GM21737 (cell line): ENCODE data around the gene CDKN1B.

ENCODE experiments used
- ATAC-seq: cut with Tn5 transposase; IDR thresholded peaks from one replicate; pipeline ENCODE4 v1.9.1; 2021; ENCODE audit warnings: mild to moderate bottlenecking, moderate library complexity; ENCODE audit not compliant: unreplicated experiment

Gene CDKN1B

DNA sequence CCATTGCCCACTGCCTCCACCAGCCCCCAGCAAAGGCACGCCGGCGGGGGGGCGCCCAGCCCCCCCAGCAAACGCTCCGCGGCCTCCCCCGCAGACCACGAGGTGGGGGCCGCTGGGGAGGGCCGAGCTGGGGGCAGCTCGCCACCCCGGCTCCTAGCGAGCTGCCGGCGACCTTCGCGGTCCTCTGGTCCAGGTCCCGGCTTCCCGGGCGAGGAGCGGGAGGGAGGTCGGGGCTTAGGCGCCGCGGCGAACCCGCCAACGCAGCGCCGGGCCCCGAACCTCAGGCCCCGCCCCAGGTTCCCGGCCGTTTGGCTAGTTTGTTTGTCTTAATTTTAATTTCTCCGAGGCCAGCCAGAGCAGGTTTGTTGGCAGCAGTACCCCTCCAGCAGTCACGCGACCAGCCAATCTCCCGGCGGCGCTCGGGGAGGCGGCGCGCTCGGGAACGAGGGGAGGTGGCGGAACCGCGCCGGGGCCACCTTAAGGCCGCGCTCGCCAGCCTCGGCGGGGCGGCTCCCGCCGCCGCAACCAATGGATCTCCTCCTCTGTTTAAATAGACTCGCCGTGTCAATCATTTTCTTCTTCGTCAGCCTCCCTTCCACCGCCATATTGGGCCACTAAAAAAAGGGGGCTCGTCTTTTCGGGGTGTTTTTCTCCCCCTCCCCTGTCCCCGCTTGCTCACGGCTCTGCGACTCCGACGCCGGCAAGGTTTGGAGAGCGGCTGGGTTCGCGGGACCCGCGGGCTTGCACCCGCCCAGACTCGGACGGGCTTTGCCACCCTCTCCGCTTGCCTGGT lies at the start of gene CDKN1B:
Gene CDKN1B, plus strand, starts transcription at position 576 of the 793 bp plus-strand sequence. CDS start 472 bp downstream, outside the sequence.
- peak; percentile 43 for ATAC-seq

DNA sequence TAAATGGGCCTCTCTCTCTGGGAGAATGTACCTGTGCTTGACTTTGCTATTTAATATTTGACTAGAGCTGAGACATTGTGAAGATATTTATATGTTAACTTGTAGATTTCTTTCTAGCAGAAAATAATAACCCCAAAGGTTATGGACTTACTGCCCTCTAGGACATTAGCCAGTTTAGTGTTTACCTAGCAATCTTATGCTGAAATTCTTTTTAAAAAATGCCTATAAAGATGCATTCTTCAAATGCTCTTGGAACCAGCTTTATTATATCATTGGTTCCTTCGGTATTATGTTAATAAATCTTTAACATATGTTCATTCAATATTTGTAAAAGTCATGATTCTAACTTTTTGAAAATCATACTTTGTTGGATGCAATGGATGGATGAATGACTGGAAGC lies 49.2 kb upstream of the CDKN1B start:
- no peak for ATAC-seq

DNA sequence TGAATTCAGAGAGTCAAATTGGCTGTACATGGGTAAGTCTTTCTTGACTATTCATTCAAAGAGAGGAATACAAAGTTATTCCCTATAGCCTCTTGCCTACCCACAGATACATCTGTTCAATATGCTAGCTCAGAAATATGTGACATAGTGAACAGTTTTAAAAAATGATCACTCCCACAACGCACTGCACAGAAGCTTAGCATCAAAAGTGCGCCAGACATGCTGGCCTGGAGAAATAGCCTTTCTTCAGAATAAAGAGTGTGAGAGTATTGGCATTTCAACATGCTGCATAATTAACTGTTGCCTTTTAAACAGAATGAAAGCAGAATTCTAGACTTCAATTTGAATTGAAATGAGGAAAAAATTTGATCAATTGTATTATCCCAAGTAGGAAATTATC lies 48.1 kb upstream of the CDKN1B start:
- ATAC-seq, result no peak

DNA sequence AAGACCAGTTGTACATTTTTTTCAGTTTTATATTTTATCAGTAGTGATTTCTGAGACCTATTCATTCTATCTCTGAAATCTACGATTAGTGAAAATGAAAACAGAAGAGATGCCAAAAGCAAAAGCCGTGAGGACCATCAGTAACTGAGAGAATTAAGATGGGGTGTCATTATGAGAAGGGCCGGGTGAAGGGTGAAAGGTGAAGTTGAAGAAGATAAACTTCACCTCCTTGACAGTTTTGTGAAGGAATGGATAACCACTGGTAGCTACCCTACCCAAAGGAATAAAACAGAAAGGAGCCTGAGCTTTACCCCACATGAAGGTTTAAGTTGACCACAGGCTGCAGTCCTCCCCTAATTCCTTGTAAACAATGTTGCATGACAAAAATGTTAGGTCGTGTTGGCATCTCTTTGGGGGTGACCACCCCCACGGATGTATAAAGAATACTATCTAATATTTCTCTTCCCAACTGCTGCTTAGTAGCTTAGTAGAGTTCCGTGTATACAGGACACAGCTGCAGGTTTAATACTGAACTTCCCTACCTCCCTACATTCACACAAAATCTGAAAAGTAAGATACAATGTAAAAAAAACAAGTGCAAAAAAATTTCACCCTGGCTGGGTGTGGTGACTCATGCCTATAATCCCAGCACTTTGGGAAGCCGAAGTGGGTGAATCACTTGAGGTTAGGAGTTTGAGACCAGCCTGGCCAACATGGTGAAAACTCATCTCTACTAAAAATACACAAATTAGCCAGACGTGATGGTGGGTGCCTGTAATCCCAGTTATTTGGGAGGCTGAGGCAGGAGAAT lies 45.1 kb upstream of the CDKN1B start:
- ATAC-seq, result no peak

DNA sequence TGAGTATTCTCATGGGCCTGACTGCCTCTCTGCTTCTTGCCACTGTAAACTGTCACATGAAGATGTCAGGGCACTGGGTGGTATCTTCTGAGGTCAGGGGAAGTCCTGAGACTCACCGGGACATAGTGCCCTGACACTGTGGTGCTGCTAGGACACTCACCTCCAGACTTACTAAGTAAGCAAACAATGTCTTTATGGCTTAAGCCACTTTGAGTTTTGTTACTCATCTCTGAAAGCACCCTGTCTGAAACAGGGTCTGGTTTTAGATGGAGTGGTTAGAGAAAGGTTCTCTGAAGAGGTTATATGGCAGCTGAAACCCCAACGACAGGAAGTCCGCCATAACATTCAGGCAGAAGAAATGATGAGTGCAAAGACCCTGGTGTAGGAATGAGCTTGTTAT lies 43.9 kb upstream of the CDKN1B start:
- ATAC-seq, result no peak

DNA sequence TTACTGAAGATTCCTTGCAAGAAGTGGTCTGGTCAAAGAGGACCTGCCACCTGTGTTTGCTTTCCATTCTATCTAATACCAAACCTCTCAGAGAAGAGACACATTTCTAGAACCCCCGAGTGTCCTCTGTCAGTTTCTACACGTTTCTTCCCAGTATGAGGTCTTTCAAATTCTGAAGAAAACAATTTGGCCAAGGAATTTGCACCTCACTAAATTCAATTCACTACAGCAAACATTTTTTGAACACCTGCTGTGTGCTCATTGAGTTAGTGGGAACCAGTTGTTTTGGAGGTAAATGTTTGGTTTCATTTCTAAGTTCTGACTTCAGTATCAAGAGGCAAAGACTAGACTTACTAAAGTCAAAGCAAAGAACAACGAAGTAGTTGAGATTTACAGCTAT lies 40.6 kb upstream of the CDKN1B start:
- no peak for ATAC-seq

DNA sequence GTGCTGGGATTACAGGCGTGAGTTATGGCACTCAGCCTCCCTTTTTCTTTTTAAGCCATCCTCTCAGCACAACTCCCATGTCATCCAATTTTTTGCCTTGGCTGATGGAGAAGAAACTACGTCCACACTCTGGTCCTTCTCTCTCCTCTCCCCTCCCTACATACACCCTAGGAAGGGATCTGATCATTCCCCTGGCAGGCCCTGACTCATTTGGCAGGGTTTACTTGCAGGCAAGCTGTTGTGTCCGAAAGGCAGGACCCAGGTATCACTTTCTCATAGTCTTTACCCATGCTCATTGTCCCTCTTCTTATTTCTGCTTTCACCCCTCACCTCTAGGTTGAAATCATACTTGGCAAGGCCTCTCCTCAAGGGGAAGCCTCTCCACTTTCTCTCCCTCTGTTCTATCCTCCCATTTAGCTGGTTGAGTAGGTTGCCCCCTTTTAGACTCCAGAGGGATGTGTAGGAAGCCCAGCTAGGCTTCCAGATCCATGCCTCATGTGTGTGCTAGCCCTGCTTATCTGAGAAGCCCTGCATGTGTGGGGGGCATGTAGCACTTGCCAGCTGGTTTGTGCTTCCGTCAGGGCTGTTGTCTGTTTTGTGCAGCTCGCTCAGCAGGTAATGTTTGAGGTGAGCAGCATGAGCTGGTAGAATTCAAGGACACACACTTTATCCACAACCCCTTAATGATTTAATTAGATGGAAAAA lies 36.0 kb upstream of the CDKN1B start:
- no peak for ATAC-seq

DNA sequence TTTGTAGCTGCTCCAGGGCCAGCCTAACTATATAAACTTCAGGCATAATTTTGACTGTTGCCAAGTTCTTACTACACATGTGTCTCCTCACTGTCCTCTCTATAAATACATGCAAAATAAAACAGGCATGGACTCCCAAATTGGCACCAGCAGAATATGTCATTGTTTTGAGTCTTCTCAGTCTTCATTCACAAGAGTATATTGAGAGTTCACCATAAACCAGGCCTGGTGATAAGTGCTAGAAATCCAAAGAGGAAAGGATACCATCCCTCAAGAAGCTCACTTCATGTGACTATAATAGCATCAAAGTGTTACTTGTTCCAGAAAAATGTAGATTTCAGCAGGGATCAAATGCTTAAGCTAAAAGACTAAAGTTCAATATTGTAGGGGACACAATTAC lies 34.9 kb upstream of the CDKN1B start:
- ATAC-seq, result no peak

DNA sequence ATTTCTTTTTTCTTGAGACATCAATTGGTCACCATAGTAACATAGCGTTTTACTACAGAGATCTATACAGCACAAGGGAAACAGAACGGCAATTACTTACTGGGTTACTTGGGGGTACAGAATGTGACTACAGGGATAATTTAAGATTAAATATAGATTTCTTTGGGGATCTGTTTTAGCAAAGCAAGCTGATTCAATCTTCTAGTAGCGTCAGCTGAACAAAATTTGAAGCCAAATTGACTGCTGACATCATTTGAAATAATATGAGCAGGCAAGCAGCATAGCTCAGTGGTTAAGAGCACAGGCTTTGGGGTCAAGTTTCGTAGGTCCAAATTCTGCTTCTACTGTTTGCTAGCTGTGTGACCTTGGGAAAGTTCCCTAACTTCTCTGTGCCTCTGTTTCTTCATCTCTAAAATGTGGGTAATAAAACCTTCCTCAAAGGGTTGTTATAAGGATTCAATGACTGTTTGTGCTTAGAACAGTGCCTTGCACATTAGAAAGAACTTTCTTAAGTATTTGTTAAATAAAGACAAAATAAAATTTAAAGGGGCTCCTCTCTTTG lies 34.0 kb upstream of the CDKN1B start:
- ATAC-seq, result no peak

DNA sequence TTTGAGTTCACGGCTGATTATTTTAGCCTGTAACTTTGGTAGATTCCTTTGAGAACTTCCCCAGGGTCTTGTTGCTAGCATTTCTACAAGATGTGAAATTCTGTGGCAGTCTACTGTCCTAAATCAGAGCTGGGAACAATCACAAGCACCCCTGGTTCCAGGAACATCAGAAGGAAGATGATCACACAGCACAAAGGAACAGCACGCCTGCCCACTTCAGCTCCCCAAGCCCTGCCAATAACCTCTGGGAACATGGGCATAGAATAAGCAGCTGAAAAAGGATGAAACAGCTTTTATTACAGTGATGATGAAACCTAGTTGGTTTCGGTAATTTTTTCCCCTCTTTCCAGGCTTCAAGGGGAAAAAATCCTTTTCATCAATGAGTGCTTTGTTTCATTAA lies 33.4 kb upstream of the CDKN1B start:
- ATAC-seq, result no peak

DNA sequence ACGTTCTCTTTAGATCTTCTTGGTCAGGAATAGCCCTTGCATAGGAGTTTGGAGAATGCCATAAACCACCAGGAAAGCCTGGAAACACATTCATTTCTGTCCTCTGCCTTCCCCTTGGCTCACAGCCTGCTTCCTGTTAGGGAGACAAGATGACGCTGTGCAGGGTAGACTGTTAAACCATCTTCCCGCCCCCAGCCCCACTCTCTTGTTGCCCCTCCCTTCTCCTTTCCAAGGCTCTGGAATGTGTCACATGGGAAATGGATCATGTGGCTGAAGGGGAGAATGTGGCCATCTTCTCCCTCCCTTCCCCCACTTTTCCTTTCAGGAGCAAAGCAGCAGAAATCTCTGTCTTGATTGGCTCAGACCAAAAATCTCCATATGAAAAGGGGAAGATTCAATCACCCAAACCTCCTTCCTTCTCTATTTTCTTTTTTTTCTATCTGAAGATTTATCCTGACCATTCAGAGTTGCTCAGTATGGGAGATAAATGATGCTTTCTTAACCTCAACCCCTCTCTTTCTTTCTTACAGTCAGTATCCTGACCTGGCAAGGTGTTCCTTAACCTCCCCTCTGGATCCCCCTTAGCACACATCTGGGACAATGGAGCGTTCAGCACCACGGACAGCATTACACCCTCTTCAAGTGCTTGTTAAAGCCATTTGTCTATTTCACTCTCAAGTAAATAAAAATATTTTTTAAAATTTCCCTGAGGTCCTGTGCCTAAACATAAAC lies 32.6 kb upstream of the CDKN1B start:
- ATAC-seq, result no peak

DNA sequence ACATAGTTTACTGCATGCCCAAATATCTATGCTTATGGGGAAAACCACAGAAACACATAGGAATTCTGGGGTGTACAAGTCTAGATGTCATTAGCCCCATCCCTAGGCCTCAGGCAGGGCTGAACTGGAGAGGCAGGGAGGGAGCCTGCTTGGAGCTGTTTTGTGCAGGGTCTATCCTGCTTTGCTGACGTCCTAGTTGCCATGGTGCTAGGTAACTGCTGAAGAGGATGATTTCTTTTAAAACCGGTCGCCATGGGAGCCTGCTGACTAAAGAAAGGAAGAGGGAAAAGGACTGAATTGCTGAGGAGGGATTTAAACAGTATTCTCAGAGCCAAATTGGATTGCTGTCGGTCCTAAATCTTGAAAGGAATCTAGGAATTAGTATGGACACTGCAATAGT lies 31.9 kb upstream of the CDKN1B start:
- no peak for ATAC-seq

DNA sequence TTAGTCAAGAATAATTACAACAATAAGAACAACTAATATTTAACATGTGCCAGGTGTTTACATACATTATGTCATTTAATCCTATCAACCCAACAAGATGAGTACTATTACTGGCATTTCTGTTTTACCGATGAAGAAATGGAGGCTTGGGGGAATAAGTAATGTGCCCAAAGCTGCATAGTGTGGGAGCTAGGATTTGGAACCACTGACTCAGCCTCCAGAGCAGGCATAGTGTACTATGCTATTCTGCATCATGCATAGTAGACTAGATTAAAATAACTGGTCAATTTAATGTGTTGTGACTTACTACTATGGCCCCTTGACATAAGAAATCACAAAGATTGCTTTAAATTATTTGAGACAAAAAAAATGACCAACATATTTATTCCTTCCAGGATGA lies 30.7 kb upstream of the CDKN1B start:
- ATAC-seq, result no peak

DNA sequence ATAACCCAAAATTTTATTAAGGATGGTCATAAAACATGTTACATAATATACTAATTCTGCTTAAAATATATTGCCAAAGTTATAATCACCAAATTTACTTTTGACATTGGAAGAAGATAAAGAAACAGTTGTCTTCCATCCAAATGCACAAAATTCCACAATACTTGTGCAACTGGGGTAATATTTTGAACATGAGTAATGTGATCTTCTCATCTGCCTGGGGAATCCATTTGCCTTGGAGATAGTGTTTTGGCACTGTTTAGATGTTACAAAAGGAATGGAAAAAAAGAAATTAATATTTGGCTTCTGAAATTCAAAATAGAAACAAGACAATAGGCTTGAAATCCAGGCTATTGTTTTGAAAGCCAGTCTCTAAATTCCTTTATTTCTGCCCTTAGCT lies 30.2 kb upstream of the CDKN1B start:
- ATAC-seq, result no peak

DNA sequence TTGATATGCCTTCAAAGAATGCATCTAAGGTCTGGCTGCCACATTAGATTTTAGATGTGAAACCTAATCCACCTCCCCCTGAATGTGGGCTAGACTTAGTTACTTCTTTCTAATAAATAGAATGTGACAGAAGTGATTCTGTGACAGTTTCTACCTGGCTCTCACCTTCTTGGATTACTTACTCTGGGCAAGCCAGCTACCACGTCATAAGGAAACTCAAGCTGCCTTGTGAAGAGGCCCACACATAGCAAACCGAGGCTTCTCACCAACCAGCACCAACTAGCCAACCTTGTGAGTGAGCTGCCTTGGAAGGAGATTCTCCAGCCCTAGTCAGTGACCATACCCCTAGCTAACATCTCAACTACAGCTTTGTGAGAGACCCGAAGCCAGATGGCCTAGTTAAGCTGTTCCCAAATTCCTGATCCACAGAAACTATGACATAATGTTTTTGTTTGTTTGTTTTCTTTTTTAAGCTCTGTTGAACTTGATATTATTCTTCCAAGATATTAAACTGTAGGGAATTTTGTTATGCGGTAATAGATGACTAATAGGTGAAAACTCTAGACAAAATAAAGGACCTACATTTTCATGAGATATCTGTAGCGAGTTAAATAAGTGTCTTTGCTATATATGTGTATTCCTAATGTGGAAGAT lies 27.4 kb upstream of the CDKN1B start:
- no peak for ATAC-seq

DNA sequence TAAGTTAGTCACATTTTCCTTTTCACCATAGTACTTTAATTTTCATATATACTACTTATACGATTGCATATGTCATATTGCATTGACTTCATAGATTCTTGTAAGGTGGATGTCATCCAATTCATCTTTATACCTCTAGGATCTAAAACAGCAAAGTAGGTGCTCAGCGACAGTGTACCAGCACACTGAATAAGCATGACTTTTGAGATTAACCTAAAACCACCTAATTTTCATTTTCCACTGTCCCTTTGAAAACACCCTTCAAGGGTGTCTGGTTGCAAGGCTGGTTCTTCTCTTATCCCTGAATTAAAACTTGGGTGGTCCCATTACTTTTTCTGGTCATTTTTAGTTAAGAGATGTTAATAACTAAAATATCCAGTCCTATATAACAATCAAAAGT lies 25.6 kb upstream of the CDKN1B start:
- no peak for ATAC-seq

DNA sequence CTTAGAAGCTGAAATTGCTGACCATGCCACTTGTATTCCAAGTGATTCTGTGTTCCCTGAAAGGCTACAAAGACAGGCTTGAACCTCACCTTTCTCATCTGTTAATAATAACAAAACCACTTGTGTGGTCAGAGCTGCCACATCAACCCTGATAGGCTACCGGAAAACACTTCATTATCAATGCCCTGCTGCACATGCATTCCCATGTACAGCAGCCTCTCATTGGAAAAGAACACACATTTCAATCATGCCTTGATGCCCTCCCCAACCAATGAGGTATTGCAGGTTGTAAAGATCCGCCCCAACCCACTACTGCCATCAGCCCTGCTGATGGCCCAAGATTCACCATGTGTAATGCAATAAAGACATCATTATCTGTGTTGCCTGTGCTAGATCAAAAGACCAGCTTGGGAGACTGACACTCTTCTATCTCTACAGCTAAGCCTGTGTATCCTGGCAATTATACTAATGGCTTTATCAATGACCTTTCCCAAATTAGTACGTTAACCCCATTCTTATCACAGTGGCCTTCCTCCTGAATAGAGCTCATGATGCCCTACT lies 24.0 kb upstream of the CDKN1B start:
- ATAC-seq, result no peak

DNA sequence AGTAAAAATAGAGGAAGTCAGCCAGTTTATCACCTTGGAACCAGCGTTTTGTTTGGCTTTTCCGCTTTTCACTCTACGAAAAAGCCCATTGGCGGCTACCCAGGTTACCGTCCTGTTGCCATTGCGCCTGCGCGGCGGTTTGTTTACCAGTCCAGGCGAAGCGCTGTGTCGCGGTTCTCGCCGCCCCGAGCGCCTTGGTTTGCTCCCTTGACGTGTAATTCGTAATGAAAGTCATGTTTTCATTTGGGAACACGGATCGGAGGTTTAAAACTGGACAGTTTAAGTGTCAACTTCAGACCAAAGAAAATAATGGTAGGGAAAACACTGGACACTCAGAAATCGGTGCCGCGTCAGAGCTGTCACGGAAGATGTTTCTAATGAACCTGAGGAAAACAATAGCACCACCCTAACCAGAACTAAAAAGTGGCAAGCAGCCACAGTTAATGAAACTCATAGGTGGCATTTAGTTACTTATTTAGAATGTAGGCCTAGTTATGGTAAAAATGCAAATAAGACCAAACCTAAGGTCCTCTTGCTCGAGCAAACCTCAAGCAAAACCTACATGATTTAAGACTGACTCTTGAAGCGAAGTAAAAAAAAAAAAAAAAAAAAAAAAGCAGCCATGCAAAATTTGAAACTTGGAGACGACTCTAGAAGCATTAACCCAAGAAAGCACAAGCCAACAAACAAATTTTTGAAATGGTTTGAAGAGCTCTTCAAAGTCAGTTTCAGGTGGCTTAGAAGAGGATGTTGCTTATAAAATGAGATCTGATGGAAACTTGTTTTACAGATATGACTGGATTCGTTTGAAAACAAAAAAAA lies 20.4 kb upstream of the CDKN1B start:
- peak; percentile 56 for ATAC-seq

DNA sequence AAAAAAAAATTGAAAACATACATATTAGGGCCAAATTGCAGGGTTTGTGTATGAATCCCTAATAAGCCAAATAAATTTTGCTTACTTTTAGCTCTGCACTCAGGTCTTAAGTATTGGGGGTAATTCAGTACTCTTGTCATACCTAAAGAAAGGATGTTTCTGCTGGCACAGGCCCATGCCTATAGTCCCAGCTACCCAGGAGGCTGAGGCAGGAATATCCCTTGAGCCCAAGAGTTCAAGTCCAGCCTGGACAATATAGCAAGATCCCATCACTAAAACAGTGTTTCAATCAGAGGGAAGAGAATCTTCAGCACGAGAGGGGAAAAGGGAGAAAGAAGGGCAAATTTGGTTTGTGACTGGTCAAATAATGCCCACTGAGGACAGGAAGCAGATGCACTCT lies 17.8 kb upstream of the CDKN1B start:
- no peak for ATAC-seq
